HUES6 (cell line): Measurements from ENCODE around the gene TFB1M.
"Not testable (repeated sequence)": the region's sequence is repeated elsewhere in the genome, so short reads cannot be mapped to it uniquely, and the experiment has no call there.

Experiments
- H3K27ac ChIP-seq: 2 replicates; pipeline ENCODE4 v1.7.0; 2013; ENCODE audit warnings: low read depth, mild to moderate bottlenecking, low read length, inconsistent platforms
- H3K27me3 ChIP-seq: 2 replicates; pipeline ENCODE4 v1.6.1; 2013; ENCODE audit warnings: low read length; ENCODE audit not compliant: control insufficient read depth, insufficient read depth
- H3K36me3 ChIP-seq: 2 replicates; pipeline ENCODE4 v1.6.1; 2013; ENCODE audit warnings: low read length; ENCODE audit not compliant: control insufficient read depth, insufficient read depth
- H3K4me1 ChIP-seq: 2 replicates; pipeline ENCODE4 v1.6.1; 2013; ENCODE audit warnings: low read length; ENCODE audit not compliant: control insufficient read depth, insufficient read depth
- H3K4me3 ChIP-seq: 2 replicates; pipeline ENCODE4 v1.5.1; 2013; ENCODE audit warnings: low read depth, low read length
- H3K9ac ChIP-seq: one replicate; pipeline ENCODE4 v1.6.1; 2013; ENCODE audit warnings: mild to moderate bottlenecking, low read length
- H3K9me3 ChIP-seq: 2 replicates; pipeline ENCODE4 v1.6.1; 2013; ENCODE audit warnings: low read depth, low read length; ENCODE audit not compliant: control insufficient read depth, insufficient read depth

The TFB1M gene

DNA sequence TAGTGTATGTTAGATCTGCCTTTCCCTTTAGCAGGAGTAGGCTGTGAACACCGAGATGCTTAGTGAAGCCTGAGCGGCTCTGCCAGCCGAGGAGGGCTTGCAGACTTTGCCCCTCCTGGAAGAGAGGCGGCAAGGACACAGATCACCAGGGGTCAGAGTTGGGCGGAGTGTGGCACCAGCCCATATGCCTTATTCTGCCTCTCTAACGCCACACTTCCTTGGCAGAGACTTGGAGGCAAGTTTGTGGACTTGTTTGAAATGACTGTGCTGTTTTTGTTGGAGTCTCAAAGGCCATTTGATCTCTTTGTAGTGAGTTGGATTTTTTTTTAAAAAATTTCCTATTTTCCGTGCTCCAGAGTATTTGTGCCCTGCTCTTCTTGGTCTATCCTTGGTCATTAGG, 95.0 kb downstream of the TFB1M start:
- Histone ChIP-seq H3K36me3 (no peaks in the 10 kb centered on the region), H3K9me3 (no peaks in the 10 kb centered on the region), H3K4me1 (0 out of 2 replicates have a peak, but pooled peaks cover 11% of the 10 kb centered on the region), H3K27me3 (no peaks in the 10 kb centered on the region), H3K4me3 (no peak overlapping the region), H3K27ac (no peak overlapping the region), H3K9ac (no peak overlapping the region)

DNA sequence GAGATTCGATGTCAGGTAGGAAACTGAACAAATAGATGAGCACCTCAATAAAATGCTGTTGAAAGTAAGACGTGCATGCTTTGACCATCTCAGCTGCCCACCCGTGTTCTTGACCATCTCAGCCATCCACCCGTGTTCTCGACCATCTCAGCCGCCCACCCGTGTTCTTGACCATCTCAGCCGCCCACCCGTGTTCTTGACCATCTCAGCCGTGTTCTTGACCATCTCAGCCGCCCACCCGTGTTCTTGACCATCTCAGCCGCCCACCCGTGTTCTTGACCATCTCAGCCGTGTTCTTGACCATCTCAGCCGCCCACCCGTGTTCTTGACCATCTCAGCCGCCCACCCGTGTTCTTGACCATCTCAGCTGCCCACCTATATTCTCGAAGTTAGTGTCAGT, 95.6 kb downstream of the TFB1M start:
- H3K9ac ChIP-seq, H3K4me3 ChIP-seq, H3K27ac ChIP-seq, H3K4me1 ChIP-seq, H3K36me3 ChIP-seq, H3K27me3 ChIP-seq, H3K9me3 ChIP-seq: not testable (repeated sequence)

DNA sequence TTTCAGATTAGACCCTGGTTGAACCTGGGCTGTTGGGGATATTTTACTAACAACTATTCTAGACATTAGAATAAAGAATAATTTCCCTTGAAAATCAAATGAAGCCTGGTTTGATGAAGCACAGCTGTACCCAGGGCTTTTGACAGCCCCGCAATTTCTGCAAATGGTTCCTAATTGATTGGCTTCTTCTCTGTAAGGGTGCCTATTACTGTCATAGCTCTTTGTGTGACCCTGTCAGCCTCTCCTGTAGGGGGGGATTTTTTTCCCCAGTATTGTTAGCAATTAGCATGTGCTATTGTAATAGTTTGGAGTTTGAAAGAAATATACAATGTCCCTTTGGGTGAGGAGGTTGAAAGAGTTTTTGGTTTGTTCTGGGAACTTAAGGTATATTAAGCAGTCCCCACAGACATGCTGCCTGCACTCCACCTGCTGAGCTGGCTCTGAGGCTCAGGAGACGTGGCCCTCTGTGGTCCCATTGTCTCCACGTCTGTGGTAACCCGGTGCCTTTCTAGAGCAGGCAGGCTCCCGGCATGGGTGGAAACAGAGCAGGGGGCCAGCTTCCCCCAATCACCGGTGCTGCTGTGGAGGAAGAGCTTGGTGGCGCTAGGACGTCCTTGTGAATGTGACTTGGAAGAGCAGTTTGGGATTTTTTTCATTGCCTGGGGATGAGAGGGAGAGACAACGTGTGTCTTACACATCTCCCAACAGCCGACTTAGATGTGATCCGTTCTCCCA, 97.8 kb downstream of the TFB1M start:
- no peak overlapping the region for H3K27ac ChIP-seq
- H3K9me3 ChIP-seq: peaks cover 10% of the 10 kb centered on the region
- no peaks in the 10 kb centered on the region for H3K27me3 ChIP-seq
- peaks cover 8% of the 10 kb centered on the region; the same call in 1 of the 2 replicates for H3K4me1 ChIP-seq
- H3K9ac ChIP-seq: no peak overlapping the region
- no peak overlapping the region for H3K4me3 ChIP-seq
- H3K36me3 ChIP-seq: peaks cover 11% of the 10 kb centered on the region

DNA sequence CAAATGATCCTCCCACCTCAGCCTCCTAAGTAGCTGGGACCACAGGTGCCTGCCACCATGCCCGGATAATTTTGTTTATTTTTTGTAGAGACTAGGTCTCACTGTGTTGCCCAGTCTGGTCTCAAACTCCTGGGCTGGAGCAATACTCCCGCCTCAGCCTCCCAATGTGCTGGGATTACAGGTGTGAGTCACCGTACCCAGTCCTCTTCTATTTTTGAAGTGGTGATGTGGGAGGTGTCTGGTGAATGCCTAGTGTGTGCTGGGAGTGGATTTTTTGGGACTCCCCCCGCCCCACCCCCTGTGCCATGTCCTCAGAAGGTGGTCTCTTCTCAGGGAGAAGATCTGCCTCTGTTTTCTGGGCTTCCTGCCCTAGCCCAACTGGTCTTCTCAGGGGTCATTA, 98.4 kb downstream of the TFB1M start:
- H3K4me1 ChIP-seq: peaks cover 8% of the 10 kb centered on the region; the same call in 1 of the 2 replicates
- H3K9me3 ChIP-seq: peaks cover 10% of the 10 kb centered on the region
- H3K27ac ChIP-seq: no peak overlapping the region
- no peaks in the 10 kb centered on the region for H3K27me3 ChIP-seq
- H3K36me3 ChIP-seq: peaks cover 15% of the 10 kb centered on the region
- no peak overlapping the region for H3K9ac ChIP-seq
- H3K4me3 ChIP-seq: no peak overlapping the region

DNA sequence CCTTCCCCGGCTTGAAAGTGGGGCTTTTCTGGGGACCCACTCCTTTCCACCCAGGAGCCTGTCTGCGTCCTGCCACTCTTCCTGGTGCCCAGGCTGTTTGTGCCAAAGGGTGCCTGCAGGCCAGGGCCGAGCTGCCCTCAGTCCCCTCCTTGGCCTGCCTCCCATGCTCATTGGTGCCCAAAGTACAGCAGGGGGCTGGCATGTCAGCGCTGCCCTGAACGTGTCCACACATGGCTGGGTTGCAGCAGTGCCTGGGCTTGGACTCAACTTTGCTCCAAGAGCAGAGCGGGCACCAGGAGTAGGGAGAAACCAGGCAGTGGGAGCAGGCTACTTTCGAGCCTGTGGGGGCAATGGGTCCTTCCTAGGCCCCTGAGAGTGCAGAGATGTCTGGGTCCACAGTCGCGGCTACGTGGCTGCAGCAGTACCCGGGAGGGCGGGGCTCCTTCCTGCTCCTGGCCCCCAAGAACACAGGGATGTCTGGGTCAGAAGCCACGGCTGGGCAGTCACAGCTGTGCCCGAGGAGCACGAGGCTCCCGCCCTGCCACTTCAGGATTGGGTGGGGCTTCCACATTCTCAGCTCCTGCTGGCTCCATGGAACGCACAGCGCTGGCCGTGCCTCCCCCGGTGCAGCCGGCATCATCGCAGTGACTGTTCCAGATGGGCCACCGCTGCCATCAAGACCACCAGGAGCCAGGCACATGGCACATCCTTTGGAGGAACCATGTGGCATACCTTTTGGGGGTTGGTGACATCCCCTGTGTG, 100.5 kb downstream of the TFB1M start:
- Histone ChIP-seq H3K9me3 (peaks cover 10% of the 10 kb centered on the region), H3K36me3 (peaks cover 15% of the 10 kb centered on the region), H3K27me3 (no peaks in the 10 kb centered on the region), H3K4me3 (no peak overlapping the region), H3K27ac (no peak overlapping the region), H3K9ac (no peak overlapping the region), H3K4me1 (peaks cover 8% of the 10 kb centered on the region; the same call in 1 of the 2 replicates)

- Histone ChIP-seq H3K9me3 (peaks cover 10% of the 10 kb centered on the region), H3K4me3 (no peak overlapping the region), H3K27ac (no peak overlapping the region), H3K36me3 (peaks cover 15% of the 10 kb centered on the region), H3K27me3 (no peaks in the 10 kb centered on the region), H3K9ac (no peak overlapping the region), H3K4me1 (peaks cover 8% of the 10 kb centered on the region; the same call in 1 of the 2 replicates)
Observed at GRCh38 chr6:155212616-155213380, 101.5 kb downstream of the TFB1M start.

DNA sequence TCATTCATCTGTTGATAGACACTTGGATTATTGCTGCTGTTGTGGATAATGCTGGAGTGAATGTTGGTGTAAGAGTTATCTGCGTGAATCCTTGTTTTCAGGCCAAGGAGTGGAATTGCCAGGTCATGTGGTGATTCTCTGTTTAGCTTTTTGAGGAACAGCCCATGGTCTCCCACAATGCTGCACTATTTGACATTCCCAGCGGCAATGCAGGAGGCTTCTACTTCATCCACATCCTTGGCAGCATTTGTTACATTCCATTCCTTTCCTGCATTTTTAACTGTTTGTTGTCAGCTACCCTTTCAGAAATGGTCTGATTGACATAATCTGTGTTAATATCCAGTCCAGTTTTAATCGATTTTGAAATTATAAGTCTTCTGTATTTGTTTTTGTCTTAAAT, 102.2 kb downstream of the TFB1M start:
- peaks cover 8% of the 10 kb centered on the region; the same call in 1 of the 2 replicates for H3K4me1 ChIP-seq

GRCh38 chr6:155207223-155207622, 107.1 kb downstream of the TFB1M start:
- H3K9me3 ChIP-seq: peaks cover 6% of the 10 kb centered on the region
- no peaks in the 10 kb centered on the region for H3K4me1 ChIP-seq
- H3K9ac ChIP-seq: no peak overlapping the region
- H3K36me3 ChIP-seq: peaks cover 11% of the 10 kb centered on the region
- no peak overlapping the region for H3K27ac ChIP-seq
- no peaks in the 10 kb centered on the region for H3K27me3 ChIP-seq
- no peak overlapping the region for H3K4me3 ChIP-seq

More for the DNA sequence above, 102.2 kb downstream of the TFB1M start:
- no peak overlapping the region for H3K4me3 ChIP-seq
- H3K9ac ChIP-seq: no peak overlapping the region
- peaks cover 10% of the 10 kb centered on the region for H3K9me3 ChIP-seq
- peaks cover 15% of the 10 kb centered on the region for H3K36me3 ChIP-seq
- H3K27me3 ChIP-seq: no peaks in the 10 kb centered on the region
- no peak overlapping the region for H3K27ac ChIP-seq
